IMR-90 (cell line): ENCODE measurements around the gene CXCL1. TPM values are rescaled to one million over a fixed set of nuclear protein-coding genes. Genes with fewer than 3 reads are reported as not detected.

Source experiments
- ATAC-seq: fragments of 200-7000 bp; cut with Tn5 transposase; 2 replicates; pipeline ENCODE4 v1.9.1; 2020; ENCODE audit warnings: low read depth, mild to moderate bottlenecking, moderate library complexity
- BruUV-seq: library from RNA; stranded (reverse); fragments of 400-500 nt; replicated peaks from 2 replicates; lab custom pipeline; 2021; lab: Mats Ljungman, UMichigan
- CTCF ChIA-PET: fragments of 300-600 bp; formaldehyde crosslinking; extraction: SDS; loops from one replicate; lab custom pipeline; 2021; ENCODE audit warnings: antibody characterized with exemption; lab: Yijun Ruan, JAX
- POLR2A ChIA-PET: fragments of 300-600 bp; sonication (Branson Sonifier 250); formaldehyde crosslinking; loops from one replicate; lab custom pipeline; 2022; ENCODE audit warnings: antibody characterized with exemption; ENCODE audit not compliant: unreplicated experiment; lab: Charles Lee
- DNase-seq: peaks from one replicate; pipeline ENCODE4 v3.0.0; 2013
- H2AFZ ChIP-seq: replicated peaks from 2 replicates; pipeline ENCODE3; 2013; ENCODE audit warnings: low read length, mild to moderate bottlenecking; ENCODE audit not compliant: poor library complexity
- H2AK5ac ChIP-seq: 2 replicates; pipeline ENCODE4 v1.6.1; 2013; ENCODE audit warnings: low read depth, low read length, inconsistent platforms
- H2AK9ac ChIP-seq: replicated peaks from 2 replicates; pipeline ENCODE3; 2013; ENCODE audit warnings: mild to moderate bottlenecking, low read depth, low read length, moderate library complexity; ENCODE audit not compliant: poor library complexity
- H2BK120ac ChIP-seq: 2 replicates; pipeline ENCODE4 v1.6.1; 2013; ENCODE audit warnings: low read depth, low read length, inconsistent platforms
- H2BK15ac ChIP-seq: 3 replicates; pipeline ENCODE4 v1.6.1; 2013; ENCODE audit warnings: low read depth, low read length, inconsistent platforms
- H2BK20ac ChIP-seq: 2 replicates; pipeline ENCODE4 v1.6.1; 2013; ENCODE audit warnings: low read depth, mild to moderate bottlenecking, inconsistent platforms, low read length, moderate library complexity
- H2BK5ac ChIP-seq: 2 replicates; pipeline ENCODE4 v1.6.1; 2013; ENCODE audit warnings: mild to moderate bottlenecking, low read depth, low read length, inconsistent platforms; ENCODE audit not compliant: poor library complexity, severe bottlenecking
- H3K14ac ChIP-seq: replicated peaks from 2 replicates; pipeline ENCODE4 v1.6.1; 2013; ENCODE audit warnings: low read depth, low read length, inconsistent platforms
- H3K18ac ChIP-seq: 2 replicates; pipeline ENCODE4 v1.6.1; 2013; ENCODE audit warnings: low read depth, low read length, control low read depth
- H3K23ac ChIP-seq: 2 replicates; pipeline ENCODE4 v1.6.1; 2013; ENCODE audit warnings: low read depth, low read length, inconsistent platforms
- H3K27ac ChIP-seq: 2 replicates; pipeline ENCODE4 v1.5.1; 2013; ENCODE audit warnings: mild to moderate bottlenecking, control low read depth, low read length; ENCODE audit not compliant: insufficient read depth
- H3K27me3 ChIP-seq: 2 replicates; pipeline ENCODE4 v1.6.1; 2013; ENCODE audit warnings: low read length; ENCODE audit not compliant: control insufficient read depth, insufficient read depth
- H3K36me3 ChIP-seq: 2 replicates; pipeline ENCODE4 v1.6.1; 2013; ENCODE audit warnings: low read length, mixed read lengths; ENCODE audit not compliant: control insufficient read depth, insufficient read depth
- H3K4ac ChIP-seq: 2 replicates; pipeline ENCODE4 v1.6.1; 2013; ENCODE audit warnings: low read depth, low read length, inconsistent platforms
- H3K4me1 ChIP-seq: 2 replicates; pipeline ENCODE4 v1.6.1; 2013; ENCODE audit warnings: low read length, mixed read lengths; ENCODE audit not compliant: control insufficient read depth, insufficient read depth
- H3K4me2 ChIP-seq: 2 replicates; pipeline ENCODE4 v1.6.1; 2013; ENCODE audit warnings: low read depth, mild to moderate bottlenecking, control low read depth, low read length, moderate library complexity
- H3K4me3 ChIP-seq: 2 replicates; pipeline ENCODE4 v1.5.1; 2013; ENCODE audit warnings: low read depth, mild to moderate bottlenecking, control low read depth, low read length, moderate library complexity; ENCODE audit not compliant: insufficient read depth
- H3K56ac ChIP-seq: 2 replicates; pipeline ENCODE4 v1.6.1; 2013; ENCODE audit warnings: low read length, inconsistent platforms; ENCODE audit not compliant: insufficient read depth; ENCODE audit errors: extremely low read depth
- H3K79me1 ChIP-seq, 2 experiments: 2 replicates each; pipeline ENCODE4 v1.6.1; 2013; ENCODE audit warnings: low read length in 2 of 2, inconsistent platforms in 1 of 2, low read depth in 1 of 2
- H3K9ac ChIP-seq: 2 replicates; pipeline ENCODE4 v1.6.1; 2013; ENCODE audit warnings: low read depth, low read length, control low read depth
- H3K9me1 ChIP-seq: 2 replicates; pipeline ENCODE4 v1.6.1; 2013; ENCODE audit warnings: low read length, inconsistent platforms; ENCODE audit not compliant: insufficient read depth
- H3K9me3 ChIP-seq: 2 replicates; pipeline ENCODE4 v1.6.1; 2013; ENCODE audit warnings: low read length; ENCODE audit not compliant: control insufficient read depth, insufficient read depth
- H4K20me1 ChIP-seq: 2 replicates; pipeline ENCODE4 v1.6.1; 2013; ENCODE audit warnings: low read length, inconsistent platforms; ENCODE audit not compliant: insufficient read depth
- H4K5ac ChIP-seq: 2 replicates; pipeline ENCODE4 v1.6.1; 2013; ENCODE audit warnings: mild to moderate bottlenecking, low read depth, low read length, control low read depth
- H4K8ac ChIP-seq, 2 experiments: 2 replicates each; pipeline ENCODE4 v1.6.1; 2013; ENCODE audit warnings: low read depth in 2 of 2, low read length in 2 of 2, control low read depth in 1 of 2, inconsistent platforms in 1 of 2
- H4K91ac ChIP-seq: 2 replicates; pipeline ENCODE4 v1.6.1; 2013; ENCODE audit warnings: low read depth, low read length, inconsistent platforms; ENCODE audit not compliant: insufficient read depth
- BHLHE40 ChIP-seq: fragments of 150-350 bp; IDR thresholded peaks from 2 replicates; pipeline ENCODE4 v1.6.1; 2016; ENCODE audit warnings: mild to moderate bottlenecking, low read depth, low read length
- CEBPB ChIP-seq: IDR thresholded peaks from 2 replicates; pipeline ENCODE4 v1.6.1; 2012; ENCODE audit warnings: low read depth, low read length, improper control_type of control experiment
- CHD1 ChIP-seq: IDR thresholded peaks from 2 replicates; pipeline ENCODE4 v1.6.1; 2012; ENCODE audit warnings: low read depth, low read length, improper control_type of control experiment
- CTCF ChIP-seq: conservative IDR thresholded peaks from 2 replicates; pipeline ENCODE4 v1.5.1; 2012; ENCODE audit warnings: mild to moderate bottlenecking, low read depth, low read length, improper control_type of control experiment
- FOS ChIP-seq: fragments of 150-350 bp; IDR thresholded peaks from 2 replicates; pipeline ENCODE4 v1.6.1; 2016; ENCODE audit warnings: low read depth, low read length
- MAFK ChIP-seq: IDR thresholded peaks from 2 replicates; pipeline ENCODE4 v1.6.1; 2012; ENCODE audit warnings: low read depth, low read length, improper control_type of control experiment
- MAZ ChIP-seq: IDR thresholded peaks from 2 replicates; pipeline ENCODE4 v1.6.1; 2012; ENCODE audit warnings: low read depth, mild to moderate bottlenecking, low read length, improper control_type of control experiment, moderate library complexity, borderline replicate concordance
- MXI1 ChIP-seq: IDR thresholded peaks from 2 replicates; pipeline ENCODE4 v1.6.1; 2012; ENCODE audit warnings: low read depth, mild to moderate bottlenecking, low read length, moderate library complexity, borderline replicate concordance
- NFE2L2 ChIP-seq: fragments of 150-350 bp; IDR thresholded peaks from 2 replicates; pipeline ENCODE4 v1.6.1; 2016; ENCODE audit warnings: low read depth, mild to moderate bottlenecking, low read length
- POLR2A ChIP-seq: IDR thresholded peaks from 2 replicates; pipeline ENCODE4 v1.6.1; 2012; ENCODE audit warnings: mild to moderate bottlenecking, low read depth, low read length
- RAD21 ChIP-seq: IDR thresholded peaks from 2 replicates; pipeline ENCODE4 v1.6.1; 2012; ENCODE audit warnings: low read length, improper control_type of control experiment
- RCOR1 ChIP-seq: IDR thresholded peaks from 2 replicates; pipeline ENCODE4 v1.6.1; 2012; ENCODE audit warnings: mild to moderate bottlenecking, low read length, improper control_type of control experiment; ENCODE audit not compliant: insufficient replicate concordance
- RFX5 ChIP-seq: IDR thresholded peaks from 2 replicates; pipeline ENCODE4 v1.8.0; 2012; ENCODE audit warnings: low read depth, mild to moderate bottlenecking, low read length, moderate library complexity
- SMC3 ChIP-seq: fragments of 150-350 bp; IDR thresholded peaks from 2 replicates; pipeline ENCODE4 v1.6.1; 2016; ENCODE audit warnings: low read depth, mild to moderate bottlenecking, antibody characterized with exemption, low read length, moderate library complexity
- USF2 ChIP-seq: fragments of 150-350 bp; IDR thresholded peaks from 2 replicates; pipeline ENCODE4 v1.6.1; 2017; ENCODE audit warnings: mild to moderate bottlenecking, antibody characterized with exemption, low read length, low read depth
- dilution Hi-C: fragments of 300-500 bp; cut with HindIII; formaldehyde crosslinking; loops from one replicate; pipeline ENCODE4 v1.14.3; 2018; ENCODE audit warnings: low sequenced_read_pairs; ENCODE audit not compliant: unreplicated experiment
- in situ Hi-C: fragments of 300-500 bp; cut with MboI; formaldehyde crosslinking; loops from 3 replicates; pipeline ENCODE4 v1.14.3; 2019; ENCODE audit warnings: low sequenced_read_pairs, inconsistent platforms, mixed read lengths
- intact Hi-C: fragments of 100-400 bp; cut with micrococcal nuclease; formaldehyde crosslinking; loops from 2 replicates; pipeline ENCODE4 v1.10.0; 2022
- polyA plus RNA-seq, 3 experiments: library from polyadenylated mRNA; depleted of rRNA; stranded (reverse); fragments of >200 nt; gene quantifications; 2 replicates each; pipeline ENCODE4 v1.2.3, GENCODE V29; 2012; ENCODE audit warnings: low replicate concordance in 1 of 3
- total RNA-seq: library from RNA; depleted of rRNA; stranded (reverse); fragments of >200 nt; gene quantifications from 2 replicates; pipeline ENCODE4 v1.2.3, GENCODE V29; 2012

CXCL1 gene
- total and polyA plus RNA-seq, 2 of the 4 experiments (the other 2 are of a cell fraction): 2.0 TPM; not detected in 1

GRCh38 chr4:73852771-73853170 lies 16.4 kb upstream of the CXCL1 start:
- Histone ChIP-seq H3K23ac (no peak overlapping the region), H3K56ac (no peak overlapping the region), H3K4ac (no peak overlapping the region), H2BK20ac (no peak overlapping the region), H2BK5ac (no peak overlapping the region), H3K18ac (no peak overlapping the region), H2BK15ac (no peak overlapping the region), H2AK5ac (no peak overlapping the region), H3K9me3 (peaks cover 4% of the 10 kb centered on the region; the same call in 1 of the 2 replicates), H3K9ac (no peak overlapping the region), H2BK120ac (no peak overlapping the region), H4K91ac (no peak overlapping the region), H3K27ac (no peak overlapping the region), H2AK9ac (no peak overlapping the region), H3K9me1 (no peaks in the 10 kb centered on the region), H3K27me3 (peaks cover 33% of the 10 kb centered on the region), H3K14ac (no peak overlapping the region; the same call in 1 of the 2 replicates), H4K5ac (no peak overlapping the region), H2AFZ (no peak overlapping the region), H3K4me2 (no peak overlapping the region), H3K4me1 (no peaks in the 10 kb centered on the region), H3K79me1 (no peaks in the 10 kb centered on the region), H4K20me1 (no peaks in the 10 kb centered on the region), H4K8ac (no peak overlapping the region), H3K4me3 (no peak overlapping the region), H3K36me3 (no peaks in the 10 kb centered on the region)
- no peak for TF ChIP-seq NFE2L2
- no peak for TF ChIP-seq RCOR1
- no peak for TF ChIP-seq FOS
- no peak for TF ChIP-seq MAZ
- TF ChIP-seq USF2: no peak
- no peak for TF ChIP-seq CHD1
- no peak for TF ChIP-seq MXI1
- no peak for TF ChIP-seq RFX5
- TF ChIP-seq RAD21: no peak
- no peak for TF ChIP-seq CTCF
- no peak for TF ChIP-seq SMC3
- no peak for TF ChIP-seq MAFK
- TF ChIP-seq POLR2A: no peak
- no peak for TF ChIP-seq CEBPB
- no peak for TF ChIP-seq BHLHE40
- no TSS peak for BruUV-seq
- CTCF ChIA-PET: no interaction called here
- no peak for DNase-seq
- intact Hi-C loops: no loop called here
- POLR2A ChIA-PET: no interaction called here
- in situ Hi-C loops: no loop called here
- dilution Hi-C loops: no loop called here
- ATAC-seq: no peak
